Kidney tubule cell (primary cell): ENCODE data around the gene NDUFB7.

ENCODE experiments used
- DNase-seq: peaks from one replicate; pipeline ENCODE4 v3.0.0-alpha.2; 2018; ENCODE audit warnings: low spot score

The NDUFB7 gene

GRCh38 chr19:14520543-14520942, 51.3 kb downstream of the NDUFB7 start:
- DNase-seq = no peak

- peak; percentile 100 for DNase-seq
Observed at GRCh38 chr19:14519860-14520407, 51.9 kb downstream of the NDUFB7 start.

- no peak for DNase-seq
Observed at GRCh38 chr19:14519245-14519859, 52.5 kb downstream of the NDUFB7 start.

- DNase-seq = peak; percentile 84
Observed at GRCh38 chr19:14517840-14518505, 53.9 kb downstream of the NDUFB7 start, which contains the start of gene DNAJB1. TSS of gene DNAJB1 (minus strand) at chr19:14518397. CDS start at chr19:14518349, 48 bp downstream.

GRCh38 chr19:14517446-14517839, 54.4 kb downstream of the NDUFB7 start:
- no peak for DNase-seq

- peak; percentile 37 for DNase-seq
Observed at GRCh38 chr19:14516746-14517438, 55.0 kb downstream of the NDUFB7 start.
